Measurements from ENCODE around the gene ASL.
"Not testable (repeated sequence)": the region's sequence is repeated elsewhere in the genome, so short reads cannot be mapped to it uniquely, and the experiment has no call there.

ASL gene

GRCh38 chr7:66072208-66072607 is 3.4 kb upstream of the ASL start:
- in situ Hi-C loops (cut with MboI; ENCODE audit: low sequenced_read_pairs): not testable (repeated sequence)

- in situ Hi-C loops (cut with MboI; ENCODE audit: low sequenced_read_pairs): no loop called here
Measured at GRCh38 chr7:66076462-66077329, 1.1 kb downstream of the ASL start.

- in situ Hi-C loops (cut with MboI; ENCODE audit: low sequenced_read_pairs): no loop called here
Measured at GRCh38 chr7:66078067-66078466, 2.4 kb downstream of the ASL start.

- in situ Hi-C loops (cut with MboI; ENCODE audit: low sequenced_read_pairs): no loop called here
Measured at GRCh38 chr7:66082083-66082482, 6.5 kb downstream of the ASL start.

GRCh38 chr7:66082886-66083415 is 7.3 kb downstream of the ASL start:
- in situ Hi-C loops (cut with MboI; ENCODE audit: low sequenced_read_pairs): no loop called here

GRCh38 chr7:66083677-66084076 is 8.1 kb downstream of the ASL start:
- in situ Hi-C loops (cut with MboI; ENCODE audit: low sequenced_read_pairs): no loop called here

GRCh38 chr7:66088861-66089838 is 13.5 kb downstream of the ASL start:
- in situ Hi-C loops (cut with MboI; ENCODE audit: low sequenced_read_pairs): no loop called here

GRCh38 chr7:66092654-66093053 is 17.0 kb downstream of the ASL start:
- in situ Hi-C loops (cut with MboI; ENCODE audit: low sequenced_read_pairs): no loop called here

GRCh38 chr7:66095010-66095409 is 19.4 kb downstream of the ASL start:
- in situ Hi-C loops (cut with MboI; ENCODE audit: low sequenced_read_pairs): no loop called here

- in situ Hi-C loops (cut with MboI; ENCODE audit: low sequenced_read_pairs): no loop called here
Measured at GRCh38 chr7:66099232-66099550, 23.6 kb downstream of the ASL start.

- in situ Hi-C loops (cut with MboI; ENCODE audit: low sequenced_read_pairs): no loop called here
Measured at GRCh38 chr7:66099551-66100407, 24.2 kb downstream of the ASL start.

- in situ Hi-C loops (cut with MboI; ENCODE audit: low sequenced_read_pairs): no loop called here
Measured at GRCh38 chr7:66100408-66101050, 24.9 kb downstream of the ASL start.

GRCh38 chr7:66102168-66102567 is 26.5 kb downstream of the ASL start:
- in situ Hi-C loops (cut with MboI; ENCODE audit: low sequenced_read_pairs): not testable (repeated sequence)

GRCh38 chr7:66103994-66104393 is 28.4 kb downstream of the ASL start:
- in situ Hi-C loops (cut with MboI; ENCODE audit: low sequenced_read_pairs): not testable (repeated sequence)

- in situ Hi-C loops (cut with MboI; ENCODE audit: low sequenced_read_pairs): no loop called here
Measured at GRCh38 chr7:66105263-66105748, 29.7 kb downstream of the ASL start.

- in situ Hi-C loops (cut with MboI; ENCODE audit: low sequenced_read_pairs): not testable (repeated sequence)
Measured at GRCh38 chr7:66108410-66108809, 32.8 kb downstream of the ASL start.

GRCh38 chr7:66110856-66111255 is 35.2 kb downstream of the ASL start:
- in situ Hi-C loops (cut with MboI; ENCODE audit: low sequenced_read_pairs): no loop called here

- in situ Hi-C loops (cut with MboI; ENCODE audit: low sequenced_read_pairs): no loop called here
Measured at GRCh38 chr7:66114743-66115649, 39.4 kb downstream of the ASL start, which contains the start of gene CRCP. CRCP (plus strand) TSS chr7:66114847; CDS start chr7:66114963, 116 bp downstream.
